Kidney (tissue), 14 donors: ENCODE data around the gene HDAC9. TPM values are rescaled to one million over a fixed set of nuclear protein-coding genes. Genes with fewer than 3 reads are reported as not detected.

ENCODE experiments used
- DNase-seq, 5 donors: peaks; one replicate each; pipeline ENCODE4 v3.0.0-alpha.2; 2013 to 2020
- FAIRE-seq: peaks from 2 replicates; lab custom pipeline; 2012; peaks lifted over from hg19 to GRCh38; lab: Jason Lieb, UNC
- H3K27ac ChIP-seq, 2 donors: one replicate each; pipeline ENCODE4 v1.7.0; 2013; ENCODE audit warnings: low read depth in 2 of 2, low read length in 2 of 2, inconsistent platforms in 1 of 2
- H3K27me3 ChIP-seq: one replicate; pipeline ENCODE4 v1.7.1; 2013; ENCODE audit warnings: low read length, inconsistent platforms; ENCODE audit not compliant: control insufficient read depth, insufficient read depth
- H3K36me3 ChIP-seq, 3 donors: one replicate each; pipeline versions ENCODE4 v1.7.0 to v1.7.1; 2013; ENCODE audit warnings: low read length in 3 of 3, control low read depth in 1 of 3, inconsistent platforms in 1 of 3; ENCODE audit not compliant: insufficient read depth in 3 of 3, control insufficient read depth in 2 of 3
- H3K4me1 ChIP-seq, 3 donors: one replicate each; pipeline versions ENCODE4 v1.7.0 to v1.7.1; 2013; ENCODE audit warnings: low read length in 3 of 3, inconsistent platforms in 1 of 3, low read depth in 1 of 3; ENCODE audit not compliant: control insufficient read depth in 2 of 3, insufficient read depth in 2 of 3
- H3K4me3 ChIP-seq, 3 donors: one replicate each; pipeline versions ENCODE4 v1.7.0 to v1.8.1; 2013; ENCODE audit warnings: low read length in 3 of 3, control low read depth in 1 of 3, inconsistent platforms in 1 of 3
- H3K9ac ChIP-seq, 3 donors: one replicate each; pipeline versions ENCODE4 v1.7.0 to v1.7.1; 2013; ENCODE audit warnings: low read length in 3 of 3, control low read depth in 1 of 3, inconsistent platforms in 1 of 3
- H3K9me3 ChIP-seq, 3 donors: one replicate each; pipeline versions ENCODE4 v1.7.0 to v1.7.1; 2013; ENCODE audit warnings: low read length in 3 of 3, control low read depth in 1 of 3, inconsistent platforms in 1 of 3; ENCODE audit not compliant: control insufficient read depth in 2 of 3, insufficient read depth in 1 of 3
- CTCF ChIP-seq: IDR thresholded peaks from 3 replicates; pipeline ENCODE4 v1.5.1; 2012; ENCODE audit warnings: mild to moderate bottlenecking, moderate library complexity, borderline replicate concordance; ENCODE audit not compliant: insufficient read depth; ENCODE audit errors: extremely low read depth
- intact Hi-C: fragments of 100-400 bp; cut with DNase I; formaldehyde crosslinking; loops from one replicate; pipeline ENCODE4 v1.11.1; 2022
- polyA plus RNA-seq: library from polyadenylated mRNA; stranded (reverse); fragments of 350-450 nt; fragmentation: Illumina TruSeq; extraction: RNeasy Lipid Tissue Mini Kit (QIAGEN cat#74804); gene quantifications from one replicate; pipeline ENCODE4 v1.2.3, GENCODE V29; 2014; ENCODE audit warnings: low read depth, low replicate concordance; ENCODE audit not compliant: insufficient read depth
- total RNA-seq: library from RNA; stranded (reverse); fragmentation: NEBNext Ultra II Directional; extraction: Animal tissue kit (Norgen Biotek cat#: 25700); gene quantifications from one replicate; pipeline ENCODE4 v1.2.1, GENCODE V29; 2021
- donor health status: control.
- donor health status: control.
- donor health status: control.
- donor health status: control.
- donor health status: control.
- donor health status: DM: yes; HTN: yes; CAD: no.
- donor health status: Normal renal cell carcinoma (clear cell type).

Gene HDAC9
- total and polyA plus RNA-seq, 2 donors from 2014 or later, result 2.1 to 22.1 TPM

- no peak for TF ChIP-seq CTCF
These were observed 78.6 kb downstream of the HDAC9 start for GRCh38 chr7:18574235-18574540.

GRCh38 chr7:18574676-18575075, 79.1 kb downstream of the HDAC9 start:
- Histone ChIP-seq H3K4me1 (no peaks in the 10 kb centered on the region), H3K9ac (no peak overlapping the region), H3K9me3 (no peaks in the 10 kb centered on the region), H3K27me3 (no peaks in the 10 kb centered on the region), H3K4me3 (no peak overlapping the region), H3K36me3 (no peaks in the 10 kb centered on the region), H3K27ac (no peak overlapping the region)
- no peak for FAIRE-seq
- TF ChIP-seq CTCF, result no peak
- DNase-seq, result peak in 1 of 5 donors; percentile 71
- intact Hi-C loops, result loop anchor here (10.0 kb wide), 1 partner anchor 220 kb away; no protein-coding TSS in a partner anchor

More at GRCh38 chr7:18574235-18574540, 78.6 kb downstream of the HDAC9 start:
- intact Hi-C loops, result loop anchor here (10.0 kb wide), 1 partner anchor 219 kb away; no protein-coding TSS in a partner anchor
- Histone ChIP-seq H3K27me3 (no peaks in the 10 kb centered on the region), H3K4me1 (no peaks in the 10 kb centered on the region), H3K36me3 (no peaks in the 10 kb centered on the region), H3K9ac (no peak overlapping the region), H3K9me3 (no peaks in the 10 kb centered on the region), H3K4me3 (no peak overlapping the region), H3K27ac (no peak overlapping the region)
- DNase-seq, result no peak
- no peak for FAIRE-seq

- no peak overlapping the region for H3K27ac ChIP-seq
- DNase-seq, result no peak
- H3K4me3 ChIP-seq, result no peak overlapping the region
- no peak for TF ChIP-seq CTCF
- intact Hi-C loops, result loop anchor here (10.0 kb wide), 1 partner anchor 221 kb away; no protein-coding TSS in a partner anchor
- H3K9me3 ChIP-seq, result no peaks in the 10 kb centered on the region
- no peak for FAIRE-seq
- no peak overlapping the region for H3K9ac ChIP-seq
- no peaks in the 10 kb centered on the region for H3K4me1 ChIP-seq
- no peaks in the 10 kb centered on the region for H3K27me3 ChIP-seq
- H3K36me3 ChIP-seq, result no peaks in the 10 kb centered on the region
These were observed 80.3 kb downstream of the HDAC9 start for GRCh38 chr7:18575622-18576572.
